AG10803 (cell line): ENCODE data around the gene OR2T34.
"Not testable (repeated sequence)": the region's sequence is repeated elsewhere in the genome, so short reads cannot be mapped to it uniquely, and the experiment has no call there.

ENCODE experiments used
- DNase-seq: peaks from one replicate; pipeline ENCODE4 v3.0.0; 2010; ENCODE audit warnings: low read depth
- H3K4me3 ChIP-seq: 2 replicates; pipeline ENCODE4 v1.5.1; 2011; ENCODE audit warnings: mild to moderate bottlenecking, low read length, control low read depth
- TF ChIP-seq, protein P1 (sequence below): conservative IDR thresholded peaks from 2 replicates; pipeline ENCODE4 v1.5.1; 2011; ENCODE audit warnings: mild to moderate bottlenecking, low read length, control low read depth, inconsistent platforms

OR2T34 gene

DNA sequence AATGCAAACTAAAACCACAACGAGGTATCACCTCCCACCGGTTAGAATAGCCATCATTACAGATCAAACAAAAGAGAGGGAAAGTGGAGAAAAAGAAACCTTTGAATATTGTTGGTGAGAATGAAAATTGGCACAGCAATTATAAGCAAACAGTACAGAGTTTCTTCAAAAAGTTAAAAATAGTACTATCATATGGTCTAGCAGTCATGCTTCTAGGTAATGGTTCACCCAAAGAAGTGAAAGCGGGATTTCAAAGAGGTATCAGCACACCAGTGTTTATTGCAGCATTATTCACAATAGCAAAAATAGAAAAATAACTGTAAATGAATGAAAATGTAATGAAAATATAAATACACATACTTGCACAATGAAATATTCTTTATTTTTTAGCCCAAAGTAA, 14.8 kb upstream of the OR2T34 start:
- no peak for DNase-seq
- no peak overlapping the region for H3K4me3 ChIP-seq
- TF ChIP-seq, protein P1, sequence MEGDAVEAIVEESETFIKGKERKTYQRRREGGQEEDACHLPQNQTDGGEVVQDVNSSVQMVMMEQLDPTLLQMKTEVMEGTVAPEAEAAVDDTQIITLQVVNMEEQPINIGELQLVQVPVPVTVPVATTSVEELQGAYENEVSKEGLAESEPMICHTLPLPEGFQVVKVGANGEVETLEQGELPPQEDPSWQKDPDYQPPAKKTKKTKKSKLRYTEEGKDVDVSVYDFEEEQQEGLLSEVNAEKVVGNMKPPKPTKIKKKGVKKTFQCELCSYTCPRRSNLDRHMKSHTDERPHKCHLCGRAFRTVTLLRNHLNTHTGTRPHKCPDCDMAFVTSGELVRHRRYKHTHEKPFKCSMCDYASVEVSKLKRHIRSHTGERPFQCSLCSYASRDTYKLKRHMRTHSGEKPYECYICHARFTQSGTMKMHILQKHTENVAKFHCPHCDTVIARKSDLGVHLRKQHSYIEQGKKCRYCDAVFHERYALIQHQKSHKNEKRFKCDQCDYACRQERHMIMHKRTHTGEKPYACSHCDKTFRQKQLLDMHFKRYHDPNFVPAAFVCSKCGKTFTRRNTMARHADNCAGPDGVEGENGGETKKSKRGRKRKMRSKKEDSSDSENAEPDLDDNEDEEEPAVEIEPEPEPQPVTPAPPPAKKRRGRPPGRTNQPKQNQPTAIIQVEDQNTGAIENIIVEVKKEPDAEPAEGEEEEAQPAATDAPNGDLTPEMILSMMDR, result no peak

DNA sequence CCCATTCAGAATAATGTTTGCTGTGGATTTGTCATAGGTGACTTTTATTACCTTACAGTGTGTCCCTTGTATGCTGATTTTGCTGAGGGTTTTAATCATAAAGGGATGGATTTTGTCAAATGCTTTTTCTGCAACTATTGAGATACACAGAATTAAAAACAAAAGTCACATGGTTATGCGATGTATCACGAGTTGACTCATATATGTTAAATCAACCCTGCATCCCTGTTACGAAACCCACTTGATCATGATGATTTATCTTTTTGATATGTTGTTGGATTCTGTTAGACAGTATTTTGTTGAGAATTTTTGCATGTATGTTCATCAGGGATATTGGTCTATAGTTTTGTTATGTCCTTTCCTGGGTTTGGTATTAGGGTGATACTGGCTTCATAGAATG, 10.7 kb upstream of the OR2T34 start:
- DNase-seq, result no peak

DNA sequence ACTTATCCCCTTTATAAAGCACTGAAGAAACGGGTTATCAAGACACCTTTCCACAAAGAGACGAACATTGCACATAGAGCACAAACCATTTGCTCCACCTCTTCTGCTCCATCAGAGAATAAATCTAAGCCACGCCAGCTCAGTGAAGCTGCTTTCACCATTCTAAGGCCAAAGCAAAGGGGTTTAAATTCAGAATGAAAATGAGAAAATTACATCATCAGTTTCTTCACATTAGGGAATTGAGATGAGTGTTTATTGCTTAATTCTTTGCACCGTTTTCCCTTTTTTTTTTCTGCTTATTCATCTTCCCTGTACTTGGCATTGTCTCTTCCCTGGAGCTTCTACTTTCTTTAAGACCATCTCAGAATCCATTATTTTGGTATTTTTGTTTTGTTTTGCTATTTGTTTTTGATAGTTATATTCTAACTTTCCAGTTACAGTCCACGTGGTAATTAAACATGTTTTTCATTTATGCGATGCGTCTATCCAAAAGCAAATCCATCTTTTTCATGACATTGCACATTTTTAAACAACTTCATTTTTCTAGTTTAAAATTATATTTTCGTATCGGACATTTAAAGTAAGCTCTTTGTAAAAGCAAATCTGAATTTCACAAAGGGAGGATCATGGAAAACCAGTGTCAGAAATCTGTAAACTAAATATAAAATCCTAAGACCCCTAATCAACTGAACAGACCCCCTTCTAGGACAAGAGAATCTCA, 1.9 kb upstream of the OR2T34 start:
- no peak overlapping the region for H3K4me3 ChIP-seq
- no peak for DNase-seq
- TF ChIP-seq, protein P1, result no peak

More for the DNA sequence above, 10.7 kb upstream of the OR2T34 start:
- H3K4me3 ChIP-seq, result no peak overlapping the region
- TF ChIP-seq, protein P1, result no peak

DNA sequence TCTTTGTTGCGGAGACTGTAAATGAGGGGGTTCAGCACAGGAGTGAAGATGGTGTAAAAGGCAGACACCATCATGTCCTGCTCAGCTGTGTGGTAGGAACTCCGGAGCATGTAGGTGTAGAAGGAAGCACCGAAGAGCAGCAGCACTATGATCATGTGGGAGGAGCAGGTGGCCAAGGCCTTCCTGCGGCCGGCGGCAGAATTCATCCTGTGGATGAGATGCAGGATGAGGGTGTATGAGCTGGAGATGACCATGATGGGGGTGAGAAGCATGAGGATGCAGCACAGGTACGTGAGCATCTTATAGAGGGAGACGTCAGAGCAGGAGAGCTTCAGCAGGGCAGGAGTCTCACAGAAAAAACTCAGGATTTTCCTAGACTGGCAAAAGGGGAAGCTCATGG, 701 bp downstream of the OR2T34 start:
- H3K4me3 ChIP-seq, DNase-seq: not testable (repeated sequence)

DNA sequence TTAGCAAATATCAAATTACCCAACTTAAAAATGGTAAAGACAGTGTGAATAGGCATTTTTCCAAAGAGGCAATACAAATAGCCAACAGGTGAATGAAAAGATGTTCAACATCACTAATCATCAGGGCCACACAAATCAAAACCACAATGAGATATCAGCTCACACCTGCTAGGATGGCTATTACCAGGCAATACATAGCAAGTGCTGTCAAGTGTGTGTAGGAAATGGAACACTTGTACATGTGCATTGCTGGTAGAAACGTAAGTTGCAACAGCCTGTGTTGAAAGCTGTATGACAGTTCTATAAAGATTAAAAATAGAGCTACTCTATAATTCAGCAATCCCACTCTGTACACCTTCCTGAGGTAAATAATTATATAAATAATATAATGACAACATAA, 2.5 kb downstream of the OR2T34 start:
- not testable (repeated sequence) for H3K4me3 ChIP-seq, DNase-seq

DNA sequence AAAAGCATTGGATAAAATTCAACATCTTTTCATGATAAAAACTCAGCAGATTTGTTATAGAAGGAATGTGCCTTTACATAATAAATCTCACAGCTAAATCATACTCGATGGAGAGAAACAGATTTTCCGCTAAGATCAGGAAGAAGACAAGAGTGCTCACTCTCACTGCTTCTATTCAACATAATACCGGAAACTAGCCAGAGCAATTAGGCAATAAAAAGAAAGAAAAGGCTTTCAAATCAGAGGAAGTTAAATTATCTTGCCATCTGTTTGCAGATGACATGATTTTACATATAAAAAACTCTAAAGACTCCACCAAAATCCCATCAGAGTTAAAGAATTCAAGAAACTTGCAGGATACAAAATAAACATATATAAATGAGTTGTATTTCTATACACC, 3.7 kb downstream of the OR2T34 start:
- H3K4me3 ChIP-seq, DNase-seq: not testable (repeated sequence)

DNA sequence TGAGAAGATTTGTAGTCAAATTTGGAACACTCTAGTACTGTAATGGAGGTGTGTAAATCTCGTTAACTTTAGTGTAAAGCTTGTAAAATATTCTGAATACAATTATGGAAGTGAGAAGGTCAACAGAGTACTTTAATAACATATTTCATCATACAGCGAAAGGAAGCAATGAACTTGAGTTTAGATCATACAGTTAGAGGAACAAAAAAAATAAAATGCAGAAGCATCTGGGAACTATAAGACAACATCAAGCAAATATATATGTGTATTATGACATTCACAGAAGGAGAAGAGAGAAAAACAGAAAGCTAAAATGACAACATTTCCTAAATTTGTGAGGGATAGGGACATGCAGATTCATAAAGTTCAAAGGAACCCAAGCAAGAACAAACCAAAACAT, 5.5 kb downstream of the OR2T34 start:
- H3K4me3 ChIP-seq, DNase-seq: not testable (repeated sequence)

DNA sequence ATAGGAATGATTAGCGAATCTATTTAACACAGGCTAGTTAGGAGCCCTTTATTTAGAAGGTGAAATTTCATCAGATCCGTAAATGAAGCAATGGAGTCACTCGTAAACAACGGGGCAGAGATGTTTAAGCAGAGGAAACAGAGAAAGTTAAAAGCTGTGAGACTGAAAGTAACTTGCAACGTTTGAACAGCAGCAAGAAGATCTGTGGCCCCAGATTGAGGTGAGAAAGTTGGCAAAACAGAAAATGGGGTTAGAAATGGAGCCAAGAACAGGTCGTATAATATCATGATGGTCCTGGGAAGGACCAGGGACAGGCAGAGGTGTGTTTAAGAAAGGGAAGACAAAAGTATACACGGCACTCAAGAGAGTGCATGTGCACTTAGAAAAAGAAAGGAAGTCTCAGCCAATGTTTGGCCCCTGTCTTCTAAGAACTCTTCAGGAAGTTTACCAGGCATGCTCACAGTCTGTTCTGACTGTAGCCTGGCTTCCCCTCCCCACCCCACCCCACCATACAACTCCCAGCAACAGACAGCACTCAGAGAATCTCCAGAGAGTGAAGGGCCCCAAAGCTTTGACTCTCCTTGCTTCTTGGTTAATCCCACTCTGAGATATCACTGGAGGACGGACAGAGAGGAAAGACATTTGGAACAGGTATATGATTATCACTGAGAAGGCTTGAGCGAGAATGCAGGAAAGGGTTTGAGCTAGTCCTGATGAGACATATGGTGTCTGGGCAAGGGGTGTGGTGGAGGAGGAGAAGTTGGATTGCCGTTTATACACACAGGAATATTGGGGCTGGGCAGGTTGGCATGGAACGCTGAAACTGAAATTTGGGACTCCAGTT, 8.8 kb downstream of the OR2T34 start:
- not testable (repeated sequence) for H3K4me3 ChIP-seq, DNase-seq

DNA sequence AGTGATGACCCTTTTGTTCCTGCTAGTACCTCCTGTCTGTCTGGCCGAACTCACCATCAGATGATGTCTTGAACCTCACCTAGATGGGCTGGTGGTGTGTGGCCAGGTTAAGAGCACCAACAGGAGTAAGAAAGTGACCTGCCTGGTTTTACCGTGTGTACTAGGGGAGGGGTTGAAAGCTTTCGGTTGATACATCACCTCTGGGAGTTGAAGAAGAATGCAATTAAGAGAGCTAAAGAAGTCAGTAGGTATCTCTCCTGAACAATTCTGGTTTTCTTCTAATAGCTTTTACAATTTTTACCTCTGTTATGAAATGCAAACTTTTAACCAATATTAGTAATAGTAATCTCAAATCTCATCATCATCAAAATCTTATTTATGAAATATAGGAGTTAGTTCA, 11.9 kb downstream of the OR2T34 start, which contains the start of gene OR2T29:
OR2T29 (minus strand) TSS at position 101 of the 400 bp plus-strand sequence. CDS start 3,281 bp downstream, outside the sequence.
- not testable (repeated sequence) for H3K4me3 ChIP-seq, DNase-seq

DNA sequence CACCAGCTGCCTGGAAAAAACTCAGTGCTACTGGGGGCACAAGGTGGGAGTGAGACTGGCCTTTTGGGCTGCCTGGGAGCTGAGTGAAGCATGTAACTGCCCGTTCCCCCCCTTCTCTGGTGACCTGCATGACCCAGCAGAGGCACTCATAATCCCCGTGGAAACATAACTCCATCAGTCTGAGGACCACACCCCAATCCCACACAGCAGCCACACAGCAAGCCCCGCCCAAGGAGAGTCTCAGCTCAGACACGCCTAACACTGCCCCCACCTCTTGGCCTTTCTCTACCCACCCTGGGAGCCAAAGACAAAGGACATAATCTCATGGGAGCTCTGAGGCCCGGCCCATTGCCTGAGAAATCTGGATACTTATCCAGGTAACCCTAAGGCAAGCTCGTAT, 23.5 kb downstream of the OR2T34 start:
- H3K4me3 ChIP-seq, DNase-seq: not testable (repeated sequence)

DNA sequence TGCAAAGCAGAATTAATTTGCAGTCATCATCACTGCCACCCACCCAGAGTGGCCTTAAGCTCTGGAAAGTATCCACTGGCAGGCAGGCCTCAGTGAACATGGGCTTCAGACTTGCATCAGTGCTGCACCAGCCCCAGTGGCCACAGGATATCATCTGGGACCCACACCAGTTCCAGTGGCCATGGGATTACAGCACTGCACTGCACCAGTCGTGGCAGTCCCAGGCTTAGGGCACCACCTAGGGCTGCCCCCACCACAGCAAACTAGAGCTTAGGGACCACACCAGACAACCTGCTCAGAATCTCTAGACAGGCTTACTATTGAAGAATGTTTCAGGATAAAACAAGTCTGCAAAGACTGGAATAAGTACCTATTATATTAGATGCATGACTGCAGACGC, 27.2 kb downstream of the OR2T34 start:
- DNase-seq, H3K4me3 ChIP-seq: not testable (repeated sequence)

DNA sequence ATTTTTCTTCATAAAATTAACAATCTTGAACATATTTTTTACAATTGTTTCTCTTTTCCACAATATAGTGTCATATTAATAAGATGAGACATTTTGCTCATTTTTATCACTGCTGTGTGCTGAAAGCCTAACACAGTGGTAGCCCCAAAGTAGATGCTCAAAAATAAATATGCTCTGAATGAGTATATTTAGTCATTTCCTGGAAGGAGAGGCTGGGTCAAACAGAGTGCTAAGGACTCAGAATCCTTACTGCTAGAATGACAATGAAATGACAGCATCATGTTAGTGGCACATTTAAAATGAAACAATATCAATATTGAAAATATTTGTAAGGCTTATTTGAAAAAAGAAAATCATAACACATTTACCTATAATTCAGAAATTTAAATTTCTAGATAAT, 37.1 kb downstream of the OR2T34 start:
- H3K4me3 ChIP-seq, DNase-seq: not testable (repeated sequence)
